WTC11 (cell line): ENCODE measurements around the gene C19orf47. TPM values are rescaled to one million over a fixed set of nuclear protein-coding genes. Genes with fewer than 3 reads are reported as not detected.

Experiments used
- ATAC-seq: fragments of 200-7000 bp; cut with Tn5 transposase; 2 replicates; pipeline ENCODE4 v1.10.0; 2021; ENCODE audit warnings: mild to moderate bottlenecking, moderate library complexity
- CTCF ChIA-PET: fragments of 300-600 bp; sonication (Branson Sonifier 250); formaldehyde crosslinking; loops from one replicate; lab custom pipeline; 2021; ENCODE audit warnings: antibody characterized with exemption; lab: Charles Lee
- POLR2A ChIA-PET: fragments of 350-600 bp; sonication (Branson Sonifier 250); formaldehyde crosslinking; loops from one replicate; lab custom pipeline; 2021; ENCODE audit warnings: antibody characterized with exemption; lab: Charles Lee
- DNase-seq: peaks from one replicate; pipeline ENCODE4 v3.0.0; 2021; ENCODE audit warnings: low spot score
- H3K27ac Mint-ChIP-seq: 2 replicates; pipeline ENCODE4 v1.8.0; 2021; ENCODE audit warnings: mixed read lengths
- H3K27me3 Mint-ChIP-seq: 2 replicates; pipeline ENCODE4 v1.8.0; 2021; ENCODE audit warnings: low read depth, mild to moderate bottlenecking, moderate library complexity, mixed read lengths
- H3K36me3 Mint-ChIP-seq: 2 replicates; pipeline ENCODE4 v1.8.0; 2021; ENCODE audit warnings: mixed read lengths
- H3K4me1 Mint-ChIP-seq: 2 replicates; pipeline ENCODE4 v1.8.0; 2022; ENCODE audit warnings: mixed read lengths
- H3K4me3 Mint-ChIP-seq: 2 replicates; pipeline ENCODE4 v1.8.0; 2021; ENCODE audit warnings: mild to moderate bottlenecking, moderate library complexity, mixed read lengths
- H3K9me3 Mint-ChIP-seq: 2 replicates; pipeline ENCODE4 v1.8.0; 2021; ENCODE audit warnings: mixed read lengths
- CREB1 ChIP-seq: sonication (generic); formaldehyde crosslinking; IDR thresholded peaks from 2 replicates; pipeline ENCODE4 v1.8.0; 2023; ENCODE audit warnings: mild to moderate bottlenecking, missing genetic modification reagents
- ELF4 ChIP-seq: sonication (generic); formaldehyde crosslinking; IDR thresholded peaks from 2 replicates; pipeline ENCODE4 v1.8.1; 2022; ENCODE audit warnings: low read depth, mild to moderate bottlenecking, moderate library complexity, missing genetic modification reagents
- EMX1 ChIP-seq: fragments of 250-450 bp; sonication (Bioruptor Pico); IDR thresholded peaks from 2 replicates; pipeline ENCODE4 v1.8.0; 2021; ENCODE audit warnings: mild to moderate bottlenecking
- NFE2L1 ChIP-seq: sonication (generic); formaldehyde crosslinking; IDR thresholded peaks from 2 replicates; pipeline ENCODE4 v1.8.1; 2023; ENCODE audit warnings: missing genetic modification reagents
- OVOL2 ChIP-seq: fragments of 250-450 bp; sonication (Bioruptor Pico); IDR thresholded peaks from 2 replicates; pipeline ENCODE4 v1.9.0; 2021; ENCODE audit warnings: mild to moderate bottlenecking, borderline replicate concordance
- RORB ChIP-seq: fragments of 250-450 bp; sonication (Bioruptor Pico); IDR thresholded peaks from 2 replicates; pipeline ENCODE4 v1.9.0; 2021; ENCODE audit warnings: mild to moderate bottlenecking
- TEAD4 ChIP-seq: sonication (generic); formaldehyde crosslinking; IDR thresholded peaks from 2 replicates; pipeline ENCODE4 v1.8.0; 2022; ENCODE audit warnings: mild to moderate bottlenecking, missing genetic modification reagents
- TP53 ChIP-seq: sonication (generic); formaldehyde crosslinking; IDR thresholded peaks from 2 replicates; pipeline ENCODE4 v1.8.1; 2023; ENCODE audit warnings: mild to moderate bottlenecking, missing genetic modification reagents
- ZBTB21 ChIP-seq: sonication (generic); formaldehyde crosslinking; IDR thresholded peaks from 2 replicates; pipeline ENCODE4 v1.8.1; 2023; ENCODE audit warnings: mild to moderate bottlenecking, missing genetic modification reagents, borderline replicate concordance
- ZNF396 ChIP-seq: fragments of 250-450 bp; sonication (Bioruptor Pico); IDR thresholded peaks from 2 replicates; pipeline ENCODE4 v1.8.0; 2021; ENCODE audit warnings: mild to moderate bottlenecking, moderate library complexity, borderline replicate concordance
- ZNF416 ChIP-seq: fragments of 250-450 bp; sonication (Bioruptor Pico); IDR thresholded peaks from 2 replicates; pipeline ENCODE4 v1.9.0; 2021; ENCODE audit warnings: mild to moderate bottlenecking, inconsistent platforms
- total RNA-seq: library from RNA; stranded (reverse); gene quantifications from 3 replicates; pipeline ENCODE4 v1.2.3, GENCODE V29; 2021
- TF ChIP-seq, protein P1 (sequence below): sonication (generic); formaldehyde crosslinking; IDR thresholded peaks from 2 replicates; pipeline ENCODE4 v1.8.0; 2022; ENCODE audit warnings: mild to moderate bottlenecking, missing genetic modification reagents
- TF ChIP-seq, protein P2 (sequence below): sonication (generic); formaldehyde crosslinking; IDR thresholded peaks from 2 replicates; pipeline ENCODE4 v1.8.1; 2022; ENCODE audit warnings: low read depth, mild to moderate bottlenecking, moderate library complexity, missing genetic modification reagents, borderline replicate concordance
- TF ChIP-seq, protein P3 (sequence below): sonication (generic); formaldehyde crosslinking; IDR thresholded peaks from 2 replicates; pipeline ENCODE4 v1.8.1; 2022; ENCODE audit warnings: mild to moderate bottlenecking, moderate library complexity, missing genetic modification reagents
- TF ChIP-seq, protein P4 (sequence below): fragments of 250-450 bp; sonication (Bioruptor Pico); IDR thresholded peaks from 2 replicates; pipeline ENCODE4 v1.9.0; 2021; ENCODE audit warnings: moderate library complexity, mild to moderate bottlenecking, inconsistent platforms, borderline replicate concordance
- TF ChIP-seq, protein P5 (sequence below): sonication (generic); formaldehyde crosslinking; IDR thresholded peaks from 2 replicates; pipeline ENCODE4 v1.8.1; 2023; ENCODE audit warnings: mild to moderate bottlenecking, missing genetic modification reagents
- TF ChIP-seq, protein P6 (sequence below): sonication (generic); formaldehyde crosslinking; IDR thresholded peaks from 2 replicates; pipeline ENCODE4 v1.8.1; 2022; ENCODE audit warnings: mild to moderate bottlenecking, missing genetic modification reagents, moderate library complexity, borderline replicate concordance
- TF ChIP-seq, protein P7 (sequence below): sonication (generic); formaldehyde crosslinking; IDR thresholded peaks from 2 replicates; pipeline ENCODE4 v1.8.1; 2023; ENCODE audit warnings: mild to moderate bottlenecking, missing genetic modification reagents, moderate library complexity
- TF ChIP-seq, protein P8 (sequence below): fragments of 250-450 bp; sonication (Bioruptor Pico); IDR thresholded peaks from 2 replicates; pipeline ENCODE4 v1.9.0; 2021; ENCODE audit warnings: mild to moderate bottlenecking, borderline replicate concordance
- TF ChIP-seq, protein P9 (sequence below): sonication (generic); formaldehyde crosslinking; IDR thresholded peaks from 2 replicates; pipeline ENCODE4 v1.8.1; 2023; ENCODE audit warnings: mild to moderate bottlenecking, moderate library complexity, missing genetic modification reagents

C19orf47 gene
- total RNA-seq, 1 experiment from 2014 or later = 15.6 TPM

DNA sequence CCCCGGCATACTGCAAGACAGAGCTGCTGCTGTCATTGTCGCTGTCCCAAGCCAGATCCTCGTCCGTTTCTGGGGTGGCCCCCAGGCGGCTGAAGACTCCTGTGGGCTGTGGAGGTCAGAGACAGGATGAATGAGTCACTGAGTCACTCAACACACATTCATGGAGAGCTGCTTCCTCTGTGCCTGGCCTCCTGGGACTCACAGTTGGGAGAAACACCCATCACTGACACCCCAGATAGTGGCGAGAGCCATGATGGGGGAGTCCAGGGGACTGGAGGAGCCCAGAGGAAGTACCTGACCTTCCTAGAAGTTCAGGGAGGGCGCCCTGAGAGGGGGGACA is 26.0 kb downstream of the C19orf47 start:
- no peak overlapping the region for H3K4me3 Mint-ChIP-seq
- H3K36me3 Mint-ChIP-seq = peaks cover 31% of the 10 kb centered on the region
- H3K27ac Mint-ChIP-seq = no peak overlapping the region
- H3K4me1 Mint-ChIP-seq = no peaks in the 10 kb centered on the region
- TF ChIP-seq, protein P1, sequence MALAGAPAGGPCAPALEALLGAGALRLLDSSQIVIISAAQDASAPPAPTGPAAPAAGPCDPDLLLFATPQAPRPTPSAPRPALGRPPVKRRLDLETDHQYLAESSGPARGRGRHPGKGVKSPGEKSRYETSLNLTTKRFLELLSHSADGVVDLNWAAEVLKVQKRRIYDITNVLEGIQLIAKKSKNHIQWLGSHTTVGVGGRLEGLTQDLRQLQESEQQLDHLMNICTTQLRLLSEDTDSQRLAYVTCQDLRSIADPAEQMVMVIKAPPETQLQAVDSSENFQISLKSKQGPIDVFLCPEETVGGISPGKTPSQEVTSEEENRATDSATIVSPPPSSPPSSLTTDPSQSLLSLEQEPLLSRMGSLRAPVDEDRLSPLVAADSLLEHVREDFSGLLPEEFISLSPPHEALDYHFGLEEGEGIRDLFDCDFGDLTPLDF = no peak
- TF ChIP-seq ZNF416 (CRISPR knock-in tag) (no peak), CREB1 (CRISPR knock-in tag) (no peak), ELF4 (CRISPR knock-in tag) (no peak), TEAD4 (CRISPR knock-in tag) (no peak), RORB (CRISPR knock-in tag) (no peak), ZBTB21 (no peak), EMX1 (no peak), TP53 (CRISPR knock-in tag) (no peak), NFE2L1 (CRISPR knock-in tag) (no peak), ZNF396 (CRISPR knock-in tag) (no peak), OVOL2 (CRISPR knock-in tag) (no peak)
- TF ChIP-seq, protein P2, sequence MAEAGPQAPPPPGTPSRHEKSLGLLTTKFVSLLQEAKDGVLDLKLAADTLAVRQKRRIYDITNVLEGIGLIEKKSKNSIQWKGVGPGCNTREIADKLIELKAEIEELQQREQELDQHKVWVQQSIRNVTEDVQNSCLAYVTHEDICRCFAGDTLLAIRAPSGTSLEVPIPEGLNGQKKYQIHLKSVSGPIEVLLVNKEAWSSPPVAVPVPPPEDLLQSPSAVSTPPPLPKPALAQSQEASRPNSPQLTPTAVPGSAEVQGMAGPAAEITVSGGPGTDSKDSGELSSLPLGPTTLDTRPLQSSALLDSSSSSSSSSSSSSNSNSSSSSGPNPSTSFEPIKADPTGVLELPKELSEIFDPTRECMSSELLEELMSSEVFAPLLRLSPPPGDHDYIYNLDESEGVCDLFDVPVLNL = no peak
- TF ChIP-seq, protein P3, sequence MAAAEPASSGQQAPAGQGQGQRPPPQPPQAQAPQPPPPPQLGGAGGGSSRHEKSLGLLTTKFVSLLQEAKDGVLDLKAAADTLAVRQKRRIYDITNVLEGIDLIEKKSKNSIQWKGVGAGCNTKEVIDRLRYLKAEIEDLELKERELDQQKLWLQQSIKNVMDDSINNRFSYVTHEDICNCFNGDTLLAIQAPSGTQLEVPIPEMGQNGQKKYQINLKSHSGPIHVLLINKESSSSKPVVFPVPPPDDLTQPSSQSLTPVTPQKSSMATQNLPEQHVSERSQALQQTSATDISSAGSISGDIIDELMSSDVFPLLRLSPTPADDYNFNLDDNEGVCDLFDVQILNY (CRISPR knock-in tag) = no peak
- TF ChIP-seq, protein P4, sequence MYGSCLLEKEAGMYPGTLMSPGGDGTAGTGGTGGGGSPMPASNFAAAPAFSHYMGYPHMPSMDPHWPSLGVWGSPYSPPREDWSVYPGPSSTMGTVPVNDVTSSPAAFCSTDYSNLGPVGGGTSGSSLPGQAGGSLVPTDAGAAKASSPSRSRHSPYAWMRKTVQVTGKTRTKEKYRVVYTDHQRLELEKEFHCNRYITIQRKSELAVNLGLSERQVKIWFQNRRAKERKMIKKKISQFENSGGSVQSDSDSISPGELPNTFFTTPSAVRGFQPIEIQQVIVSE (CRISPR knock-in tag) = no peak
- TF ChIP-seq, protein P5, sequence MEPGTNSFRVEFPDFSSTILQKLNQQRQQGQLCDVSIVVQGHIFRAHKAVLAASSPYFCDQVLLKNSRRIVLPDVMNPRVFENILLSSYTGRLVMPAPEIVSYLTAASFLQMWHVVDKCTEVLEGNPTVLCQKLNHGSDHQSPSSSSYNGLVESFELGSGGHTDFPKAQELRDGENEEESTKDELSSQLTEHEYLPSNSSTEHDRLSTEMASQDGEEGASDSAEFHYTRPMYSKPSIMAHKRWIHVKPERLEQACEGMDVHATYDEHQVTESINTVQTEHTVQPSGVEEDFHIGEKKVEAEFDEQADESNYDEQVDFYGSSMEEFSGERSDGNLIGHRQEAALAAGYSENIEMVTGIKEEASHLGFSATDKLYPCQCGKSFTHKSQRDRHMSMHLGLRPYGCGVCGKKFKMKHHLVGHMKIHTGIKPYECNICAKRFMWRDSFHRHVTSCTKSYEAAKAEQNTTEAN = no peak
- TF ChIP-seq, protein P6, sequence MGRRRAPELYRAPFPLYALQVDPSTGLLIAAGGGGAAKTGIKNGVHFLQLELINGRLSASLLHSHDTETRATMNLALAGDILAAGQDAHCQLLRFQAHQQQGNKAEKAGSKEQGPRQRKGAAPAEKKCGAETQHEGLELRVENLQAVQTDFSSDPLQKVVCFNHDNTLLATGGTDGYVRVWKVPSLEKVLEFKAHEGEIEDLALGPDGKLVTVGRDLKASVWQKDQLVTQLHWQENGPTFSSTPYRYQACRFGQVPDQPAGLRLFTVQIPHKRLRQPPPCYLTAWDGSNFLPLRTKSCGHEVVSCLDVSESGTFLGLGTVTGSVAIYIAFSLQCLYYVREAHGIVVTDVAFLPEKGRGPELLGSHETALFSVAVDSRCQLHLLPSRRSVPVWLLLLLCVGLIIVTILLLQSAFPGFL = no peak
- TF ChIP-seq, protein P7, sequence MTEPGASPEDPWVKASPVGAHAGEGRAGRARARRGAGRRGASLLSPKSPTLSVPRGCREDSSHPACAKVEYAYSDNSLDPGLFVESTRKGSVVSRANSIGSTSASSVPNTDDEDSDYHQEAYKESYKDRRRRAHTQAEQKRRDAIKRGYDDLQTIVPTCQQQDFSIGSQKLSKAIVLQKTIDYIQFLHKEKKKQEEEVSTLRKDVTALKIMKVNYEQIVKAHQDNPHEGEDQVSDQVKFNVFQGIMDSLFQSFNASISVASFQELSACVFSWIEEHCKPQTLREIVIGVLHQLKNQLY (CRISPR knock-in tag) = no peak
- TF ChIP-seq, protein P8, sequence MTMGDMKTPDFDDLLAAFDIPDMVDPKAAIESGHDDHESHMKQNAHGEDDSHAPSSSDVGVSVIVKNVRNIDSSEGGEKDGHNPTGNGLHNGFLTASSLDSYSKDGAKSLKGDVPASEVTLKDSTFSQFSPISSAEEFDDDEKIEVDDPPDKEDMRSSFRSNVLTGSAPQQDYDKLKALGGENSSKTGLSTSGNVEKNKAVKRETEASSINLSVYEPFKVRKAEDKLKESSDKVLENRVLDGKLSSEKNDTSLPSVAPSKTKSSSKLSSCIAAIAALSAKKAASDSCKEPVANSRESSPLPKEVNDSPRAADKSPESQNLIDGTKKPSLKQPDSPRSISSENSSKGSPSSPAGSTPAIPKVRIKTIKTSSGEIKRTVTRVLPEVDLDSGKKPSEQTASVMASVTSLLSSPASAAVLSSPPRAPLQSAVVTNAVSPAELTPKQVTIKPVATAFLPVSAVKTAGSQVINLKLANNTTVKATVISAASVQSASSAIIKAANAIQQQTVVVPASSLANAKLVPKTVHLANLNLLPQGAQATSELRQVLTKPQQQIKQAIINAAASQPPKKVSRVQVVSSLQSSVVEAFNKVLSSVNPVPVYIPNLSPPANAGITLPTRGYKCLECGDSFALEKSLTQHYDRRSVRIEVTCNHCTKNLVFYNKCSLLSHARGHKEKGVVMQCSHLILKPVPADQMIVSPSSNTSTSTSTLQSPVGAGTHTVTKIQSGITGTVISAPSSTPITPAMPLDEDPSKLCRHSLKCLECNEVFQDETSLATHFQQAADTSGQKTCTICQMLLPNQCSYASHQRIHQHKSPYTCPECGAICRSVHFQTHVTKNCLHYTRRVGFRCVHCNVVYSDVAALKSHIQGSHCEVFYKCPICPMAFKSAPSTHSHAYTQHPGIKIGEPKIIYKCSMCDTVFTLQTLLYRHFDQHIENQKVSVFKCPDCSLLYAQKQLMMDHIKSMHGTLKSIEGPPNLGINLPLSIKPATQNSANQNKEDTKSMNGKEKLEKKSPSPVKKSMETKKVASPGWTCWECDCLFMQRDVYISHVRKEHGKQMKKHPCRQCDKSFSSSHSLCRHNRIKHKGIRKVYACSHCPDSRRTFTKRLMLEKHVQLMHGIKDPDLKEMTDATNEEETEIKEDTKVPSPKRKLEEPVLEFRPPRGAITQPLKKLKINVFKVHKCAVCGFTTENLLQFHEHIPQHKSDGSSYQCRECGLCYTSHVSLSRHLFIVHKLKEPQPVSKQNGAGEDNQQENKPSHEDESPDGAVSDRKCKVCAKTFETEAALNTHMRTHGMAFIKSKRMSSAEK (CRISPR knock-in tag) = no peak
- TF ChIP-seq, protein P9, sequence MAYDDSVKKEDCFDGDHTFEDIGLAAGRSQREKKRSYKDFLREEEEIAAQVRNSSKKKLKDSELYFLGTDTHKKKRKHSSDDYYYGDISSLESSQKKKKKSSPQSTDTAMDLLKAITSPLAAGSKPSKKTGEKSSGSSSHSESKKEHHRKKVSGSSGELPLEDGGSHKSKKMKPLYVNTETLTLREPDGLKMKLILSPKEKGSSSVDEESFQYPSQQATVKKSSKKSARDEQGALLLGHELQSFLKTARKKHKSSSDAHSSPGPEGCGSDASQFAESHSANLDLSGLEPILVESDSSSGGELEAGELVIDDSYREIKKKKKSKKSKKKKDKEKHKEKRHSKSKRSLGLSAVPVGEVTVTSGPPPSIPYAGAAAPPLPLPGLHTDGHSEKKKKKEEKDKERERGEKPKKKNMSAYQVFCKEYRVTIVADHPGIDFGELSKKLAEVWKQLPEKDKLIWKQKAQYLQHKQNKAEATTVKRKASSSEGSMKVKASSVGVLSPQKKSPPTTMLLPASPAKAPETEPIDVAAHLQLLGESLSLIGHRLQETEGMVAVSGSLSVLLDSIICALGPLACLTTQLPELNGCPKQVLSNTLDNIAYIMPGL (CRISPR knock-in tag) = no peak
- POLR2A ChIA-PET = interaction anchor here (0.6 kb wide), 1 partner anchor 466 kb away, joined by 3 read pairs; no protein-coding TSS in a partner anchor
- CTCF ChIA-PET = interaction anchor here (1.6 kb wide), 1 partner anchor 17 kb away, joined by 3 read pairs; no protein-coding TSS in a partner anchor
- no peaks in the 10 kb centered on the region for H3K9me3 Mint-ChIP-seq
- ATAC-seq = no peak
- H3K27me3 Mint-ChIP-seq = no peaks in the 10 kb centered on the region
- DNase-seq = no peak
